ENCODE data around the gene SOS1.

GRCh38 chr2:39124746-39125057, 3.9 kb upstream of the SOS1 start:
- TF ChIP-seq ARNT (IDR thresholded peaks at IDR 0.05) (no peak), FOXK2 (IDR thresholded peaks at IDR 0.05) (no peak), LEF1 (IDR thresholded peaks at IDR 0.05; ENCODE audit: borderline replicate concordance) (no peak), SP1 (IDR thresholded peaks at IDR 0.05) (no peak), FOXM1 (IDR thresholded peaks at IDR 0.05; ENCODE audit: borderline replicate concordance) (no peak), TARDBP (IDR thresholded peaks at IDR 0.05) (no peak), SUZ12 (IDR thresholded peaks at IDR 0.05) (no peak), HDGF (IDR thresholded peaks at IDR 0.05; ENCODE audit: borderline replicate concordance) (no peak), BHLHE40 (IDR thresholded peaks at IDR 0.05; ENCODE audit: borderline replicate concordance) (no peak), ZNF384 (IDR thresholded peaks at IDR 0.05) (no peak)
- TF ChIP-seq, protein P1, sequence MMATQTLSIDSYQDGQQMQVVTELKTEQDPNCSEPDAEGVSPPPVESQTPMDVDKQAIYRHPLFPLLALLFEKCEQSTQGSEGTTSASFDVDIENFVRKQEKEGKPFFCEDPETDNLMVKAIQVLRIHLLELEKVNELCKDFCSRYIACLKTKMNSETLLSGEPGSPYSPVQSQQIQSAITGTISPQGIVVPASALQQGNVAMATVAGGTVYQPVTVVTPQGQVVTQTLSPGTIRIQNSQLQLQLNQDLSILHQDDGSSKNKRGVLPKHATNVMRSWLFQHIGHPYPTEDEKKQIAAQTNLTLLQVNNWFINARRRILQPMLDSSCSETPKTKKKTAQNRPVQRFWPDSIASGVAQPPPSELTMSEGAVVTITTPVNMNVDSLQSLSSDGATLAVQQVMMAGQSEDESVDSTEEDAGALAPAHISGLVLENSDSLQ (IDR thresholded peaks at IDR 0.05), result no peak

Data from HEK293T (cell line).